Parathyroid adenoma (tissue), 2 donors: ENCODE measurements around the gene ZNF311.

ENCODE experiments used
- H2AFZ ChIP-seq: fragments of 300-600 bp; sonication (generic); one replicate; pipeline ENCODE4 v1.7.0; 2017; ENCODE audit warnings: antibody characterized with exemption, mild to moderate bottlenecking
- H3K27ac ChIP-seq: fragments of 300-600 bp; sonication (generic); one replicate; pipeline ENCODE4 v1.7.0; 2017
- H3K27me3 ChIP-seq: fragments of 300-600 bp; sonication (generic); one replicate; pipeline ENCODE4 v1.7.0; 2017; ENCODE audit warnings: low read length; ENCODE audit not compliant: control insufficient read depth, insufficient read depth
- H3K36me3 ChIP-seq: fragments of 300-600 bp; sonication (generic); one replicate; pipeline ENCODE4 v1.7.0; 2017; ENCODE audit warnings: low read length; ENCODE audit not compliant: control insufficient read depth, insufficient read depth
- H3K4me1 ChIP-seq: fragments of 300-600 bp; sonication (generic); one replicate; pipeline ENCODE4 v1.7.0; 2017; ENCODE audit warnings: control low read depth
- H3K4me2 ChIP-seq: fragments of 300-600 bp; sonication (generic); one replicate; pipeline ENCODE4 v1.7.0; 2017; ENCODE audit warnings: low read length
- H3K4me3 ChIP-seq: fragments of 300-600 bp; sonication (generic); one replicate; pipeline ENCODE4 v1.7.0; 2017; ENCODE audit warnings: low read depth, low read length
- H3K79me2 ChIP-seq: fragments of 300-600 bp; sonication (generic); one replicate; pipeline ENCODE4 v1.7.0; 2017; ENCODE audit warnings: control low read depth
- H3K9ac ChIP-seq: fragments of 300-600 bp; sonication (generic); one replicate; pipeline ENCODE4 v1.7.0; 2017; ENCODE audit warnings: mild to moderate bottlenecking
- H3K9me3 ChIP-seq: fragments of 300-600 bp; sonication (generic); one replicate; pipeline ENCODE4 v1.7.0; 2017; ENCODE audit warnings: low read length; ENCODE audit not compliant: control insufficient read depth
- TF ChIP-seq, protein P1 (sequence below): fragments of 300-600 bp; sonication (generic); IDR thresholded peaks from one replicate; pipeline ENCODE4 v1.7.0; 2017; ENCODE audit warnings: antibody characterized with exemption, mild to moderate bottlenecking
- donor health status: primary hyperparathyroidism.

The ZNF311 gene

DNA sequence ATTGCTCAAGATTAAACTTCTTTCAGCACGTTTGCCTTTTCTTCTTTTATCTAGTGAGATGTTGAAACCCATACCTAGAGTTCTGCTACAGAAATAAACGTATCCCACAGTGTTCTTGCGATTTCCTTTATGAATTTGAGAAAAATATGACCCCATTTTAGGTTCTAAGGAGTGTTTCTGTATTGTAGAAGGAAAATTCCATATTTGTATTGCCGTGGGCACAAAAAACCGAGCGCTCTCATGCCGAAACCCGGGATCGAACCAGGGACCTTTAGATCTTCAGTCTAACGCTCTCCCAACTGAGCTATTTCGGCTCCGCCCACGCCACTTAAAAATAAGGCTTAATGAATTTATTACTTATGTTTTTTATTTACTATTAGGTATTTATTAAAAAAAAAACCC is 23.7 kb downstream of the ZNF311 start:
- TF ChIP-seq, protein P1, sequence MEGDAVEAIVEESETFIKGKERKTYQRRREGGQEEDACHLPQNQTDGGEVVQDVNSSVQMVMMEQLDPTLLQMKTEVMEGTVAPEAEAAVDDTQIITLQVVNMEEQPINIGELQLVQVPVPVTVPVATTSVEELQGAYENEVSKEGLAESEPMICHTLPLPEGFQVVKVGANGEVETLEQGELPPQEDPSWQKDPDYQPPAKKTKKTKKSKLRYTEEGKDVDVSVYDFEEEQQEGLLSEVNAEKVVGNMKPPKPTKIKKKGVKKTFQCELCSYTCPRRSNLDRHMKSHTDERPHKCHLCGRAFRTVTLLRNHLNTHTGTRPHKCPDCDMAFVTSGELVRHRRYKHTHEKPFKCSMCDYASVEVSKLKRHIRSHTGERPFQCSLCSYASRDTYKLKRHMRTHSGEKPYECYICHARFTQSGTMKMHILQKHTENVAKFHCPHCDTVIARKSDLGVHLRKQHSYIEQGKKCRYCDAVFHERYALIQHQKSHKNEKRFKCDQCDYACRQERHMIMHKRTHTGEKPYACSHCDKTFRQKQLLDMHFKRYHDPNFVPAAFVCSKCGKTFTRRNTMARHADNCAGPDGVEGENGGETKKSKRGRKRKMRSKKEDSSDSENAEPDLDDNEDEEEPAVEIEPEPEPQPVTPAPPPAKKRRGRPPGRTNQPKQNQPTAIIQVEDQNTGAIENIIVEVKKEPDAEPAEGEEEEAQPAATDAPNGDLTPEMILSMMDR = no peak
- Histone ChIP-seq H3K36me3 (no peaks in the 10 kb centered on the region), H3K27ac (peak overlapping the region; percentile 53), H3K4me1 (no peaks in the 10 kb centered on the region), H3K9ac (no peak overlapping the region), H3K9me3 (no peaks in the 10 kb centered on the region), H2AFZ (peak overlapping the region; percentile 62), H3K27me3 (no peaks in the 10 kb centered on the region), H3K79me2 (no peaks in the 10 kb centered on the region), H3K4me2 (peak overlapping the region; percentile 99), H3K4me3 (peak overlapping the region; percentile 99)

DNA sequence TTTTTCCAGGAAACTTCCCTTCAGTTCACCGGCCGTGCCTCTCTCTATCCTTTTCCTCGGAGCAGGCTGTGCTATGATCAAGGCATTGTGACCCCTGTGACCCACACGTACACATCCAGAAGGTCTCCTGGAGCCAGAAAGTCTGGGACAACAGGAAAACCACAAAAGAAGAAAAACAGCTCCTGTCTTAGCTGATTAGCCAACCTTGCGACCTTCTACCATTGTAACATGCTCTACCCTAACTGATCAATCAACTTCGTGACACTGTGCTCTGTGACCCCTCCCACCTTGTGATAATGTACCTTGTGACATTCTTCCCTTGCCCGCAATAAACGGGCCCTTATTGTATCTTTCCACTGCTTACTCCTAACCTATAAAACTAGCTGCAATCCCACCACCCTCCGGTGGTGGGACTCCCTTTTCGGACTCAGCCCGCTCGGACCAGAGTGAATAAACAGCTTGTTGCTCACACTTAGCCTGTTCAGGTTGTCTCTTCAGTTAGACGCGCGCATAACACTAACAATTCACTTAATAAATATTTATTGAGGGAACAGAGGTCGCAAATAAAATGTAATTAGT is 24.2 kb downstream of the ZNF311 start:
- H3K27me3 ChIP-seq = no peaks in the 10 kb centered on the region
- peak overlapping the region; percentile 99 for H3K4me2 ChIP-seq
- no peaks in the 10 kb centered on the region for H3K36me3 ChIP-seq
- no peaks in the 10 kb centered on the region for H3K79me2 ChIP-seq
- no peaks in the 10 kb centered on the region for H3K4me1 ChIP-seq
- H3K9me3 ChIP-seq = no peaks in the 10 kb centered on the region
- no peak overlapping the region for H3K9ac ChIP-seq
- H2AFZ ChIP-seq = peak overlapping the region; percentile 62
- H3K4me3 ChIP-seq = peak overlapping the region; percentile 99
- TF ChIP-seq, protein P1 = no peak
- H3K27ac ChIP-seq = peak overlapping the region; percentile 53

DNA sequence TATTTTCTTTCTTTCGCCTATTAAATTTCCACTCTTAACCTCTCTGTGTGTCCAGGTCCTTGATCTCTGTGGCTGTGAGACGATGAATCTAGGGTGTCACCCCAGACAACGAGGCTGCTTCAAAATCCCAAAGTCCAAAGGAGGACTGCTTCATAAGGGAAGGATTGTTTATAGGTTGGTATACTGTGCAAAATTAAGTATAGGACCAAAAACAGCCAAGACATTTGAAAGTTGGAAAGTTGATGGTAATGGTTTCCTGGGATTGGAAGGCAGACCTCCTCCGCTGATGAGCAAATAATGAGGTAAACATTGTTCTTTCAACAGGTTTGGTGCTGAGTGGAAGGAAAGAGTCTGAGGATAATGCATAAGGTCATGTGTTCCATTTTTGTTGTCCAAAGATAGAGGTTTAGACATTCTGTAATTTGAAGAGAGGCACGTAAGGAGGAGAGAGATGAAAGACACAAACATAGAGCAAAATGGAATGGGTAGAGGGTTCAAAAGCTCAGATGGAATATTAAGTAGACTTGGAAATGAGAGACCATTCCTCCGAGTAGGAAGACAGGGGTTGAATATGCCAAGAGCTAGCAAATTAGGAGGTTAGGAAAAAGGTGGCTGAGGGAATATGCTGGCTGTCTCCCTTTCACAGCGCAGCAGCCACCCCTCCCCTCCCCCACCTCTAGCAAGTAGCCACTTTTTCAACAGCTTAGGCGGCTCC is 24.8 kb downstream of the ZNF311 start:
- Histone ChIP-seq H3K9ac (no peak overlapping the region), H3K79me2 (no peaks in the 10 kb centered on the region), H3K9me3 (no peaks in the 10 kb centered on the region), H3K4me3 (peak overlapping the region; percentile 99), H3K27ac (no peak overlapping the region), H3K4me1 (no peaks in the 10 kb centered on the region), H3K27me3 (no peaks in the 10 kb centered on the region), H2AFZ (peak overlapping the region; percentile 62), H3K36me3 (no peaks in the 10 kb centered on the region), H3K4me2 (peak overlapping the region; percentile 99)
- TF ChIP-seq, protein P1 = no peak

DNA sequence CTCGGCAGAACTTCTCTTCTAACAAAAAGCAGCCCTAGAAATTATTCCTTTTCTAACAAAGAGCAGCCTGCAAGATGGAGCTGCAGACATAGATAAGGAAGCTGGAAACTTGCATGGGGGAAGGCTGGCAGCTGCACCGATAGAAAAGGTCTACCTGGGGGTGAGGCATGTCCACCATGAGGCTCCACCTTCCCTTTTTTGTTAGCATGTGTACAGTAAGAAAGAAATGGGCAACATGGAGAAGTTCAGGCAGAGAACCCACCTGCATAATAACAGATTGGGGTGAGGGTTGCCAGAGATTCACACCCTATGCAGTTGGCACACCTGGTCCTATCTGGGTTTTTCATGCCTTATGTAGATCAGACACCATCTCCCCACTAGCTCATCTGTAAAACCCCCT is 25.4 kb downstream of the ZNF311 start:
- Histone ChIP-seq H3K27ac (no peak overlapping the region), H3K9me3 (no peaks in the 10 kb centered on the region), H2AFZ (no peak overlapping the region)

More for the DNA sequence above, 25.4 kb downstream of the ZNF311 start:
- no peaks in the 10 kb centered on the region for H3K36me3 ChIP-seq
- no peak overlapping the region for H3K4me2 ChIP-seq
- H3K4me3 ChIP-seq = no peak overlapping the region
- no peaks in the 10 kb centered on the region for H3K4me1 ChIP-seq
- H3K9ac ChIP-seq = no peak overlapping the region
- no peaks in the 10 kb centered on the region for H3K27me3 ChIP-seq
- H3K79me2 ChIP-seq = no peaks in the 10 kb centered on the region
- TF ChIP-seq, protein P1 = no peak
